ENCODE measurements around the gene IGSF3.

- no peak for TF ChIP-seq TAF1 (IDR thresholded peaks at IDR 0.05; ENCODE audit: borderline replicate concordance, low read depth, low read length)
- TF ChIP-seq POLR2A (IDR thresholded peaks at IDR 0.05; ENCODE audit: low read depth, low read length): no peak
Observed at GRCh38 chr1:116580446-116581322, 86.8 kb downstream of the IGSF3 start.
